ACHN (cell line): ENCODE measurements around the gene ZSWIM3.
A peak's percentile ranks its signal among the peaks of the same experiment; 100 is the strongest.
"Not testable (repeated sequence)": the region's sequence is repeated elsewhere in the genome, so short reads cannot be mapped to it uniquely, and the experiment has no call there.

Experiments
- DNase-seq: peaks from one replicate; pipeline ENCODE4 v3.0.0-alpha.2; 2015
- in situ Hi-C: cut with HindIII; loops from 2 replicates; pipeline ENCODE4 v1.10.0; 2017; ENCODE audit warnings: low sequenced_read_pairs, low pct_ligation_motif_present, low pct_unique_long_range_greater_than_20kb

Gene ZSWIM3

DNA sequence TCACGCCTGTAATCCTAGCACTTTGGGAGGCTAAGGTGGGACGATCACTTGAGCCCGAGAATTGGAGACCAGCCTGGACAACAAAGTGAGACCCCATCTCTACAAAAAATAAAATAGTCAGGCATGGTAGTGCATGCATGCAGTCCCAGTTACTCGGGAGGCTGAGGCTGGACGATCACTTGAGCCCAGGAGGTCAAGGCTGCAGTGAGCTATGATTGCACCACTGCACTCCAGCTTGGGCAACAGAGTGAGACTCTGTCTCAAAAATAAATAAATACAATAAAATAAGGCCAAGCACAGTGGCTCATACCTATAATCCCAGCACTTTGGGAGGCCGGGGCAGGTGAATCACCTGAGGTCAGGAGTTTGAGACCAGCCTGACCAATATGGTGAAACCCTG, 43.9 kb downstream of the ZSWIM3 start:
- DNase-seq, in situ Hi-C loops: not testable (repeated sequence)

DNA sequence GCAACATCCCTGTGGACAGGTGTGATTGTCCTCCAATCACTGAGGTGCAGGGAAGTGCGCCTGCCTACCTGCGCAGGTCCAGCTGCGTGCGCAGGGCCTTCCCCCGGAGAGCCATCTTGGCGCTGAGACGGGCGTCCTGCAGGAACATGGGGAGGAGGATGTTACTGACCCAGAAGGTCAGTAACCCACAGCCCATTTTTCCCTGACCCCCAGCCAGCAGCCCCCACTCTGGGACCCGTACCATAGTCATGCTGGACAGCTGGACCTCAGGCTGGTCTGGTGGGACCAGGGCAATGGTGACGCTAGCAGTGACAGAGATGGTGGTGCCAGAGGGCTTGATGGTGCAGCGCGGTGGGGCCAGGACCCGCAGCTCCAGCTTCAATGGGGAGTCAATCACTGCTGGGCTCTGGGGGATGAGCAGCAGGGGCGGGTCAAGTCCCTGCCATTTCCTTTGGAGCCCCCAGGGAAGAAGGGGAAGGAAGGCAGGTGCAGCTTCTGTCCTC, 44.8 kb downstream of the ZSWIM3 start:
- in situ Hi-C loops, result no loop called here
- DNase-seq, result no peak

DNA sequence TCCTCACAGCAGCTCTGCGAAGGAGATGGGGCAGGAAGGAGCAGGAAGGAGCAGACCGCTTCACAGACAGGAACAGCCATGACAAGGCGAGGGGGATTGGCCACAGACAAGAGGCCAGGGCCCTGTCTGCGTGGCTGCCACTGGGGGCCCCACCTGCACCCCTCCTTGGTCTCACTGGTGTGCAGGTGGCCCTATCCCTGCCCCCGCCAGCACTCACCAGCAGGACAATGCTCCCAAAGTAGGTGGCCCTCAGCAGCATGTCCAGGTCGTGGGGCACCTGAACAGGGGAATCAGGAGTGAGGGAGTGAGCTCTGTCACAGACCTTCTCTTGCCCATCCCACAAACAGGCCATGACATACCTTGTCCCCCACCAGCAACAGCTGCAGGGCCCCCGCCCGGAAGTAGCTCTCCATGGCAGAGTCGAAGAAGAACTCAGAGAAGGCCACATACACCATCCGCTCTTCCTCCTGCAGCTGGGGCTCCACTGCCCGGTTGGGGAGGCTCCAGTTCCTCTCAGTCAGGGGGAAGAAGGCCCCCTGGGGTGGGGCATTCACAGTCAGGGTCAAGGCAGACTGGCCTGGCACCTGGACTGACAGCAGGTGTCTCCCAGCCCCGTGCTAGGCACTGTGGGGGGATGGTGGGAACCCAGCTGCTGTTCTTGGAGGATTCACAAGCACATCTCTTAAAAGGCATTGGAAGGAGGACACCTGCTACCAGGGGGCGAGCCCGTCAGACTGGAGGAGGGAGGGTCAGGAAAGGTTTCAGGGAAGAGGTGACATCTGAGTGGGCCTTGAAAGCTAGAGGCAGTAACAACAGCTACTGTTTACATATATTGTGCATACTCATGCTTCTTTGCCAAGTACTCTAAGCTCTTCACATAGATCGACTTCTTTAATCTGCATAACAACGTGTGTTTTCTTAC, 47.4 kb downstream of the ZSWIM3 start:
- DNase-seq, result no peak
- in situ Hi-C loops, result no loop called here

DNA sequence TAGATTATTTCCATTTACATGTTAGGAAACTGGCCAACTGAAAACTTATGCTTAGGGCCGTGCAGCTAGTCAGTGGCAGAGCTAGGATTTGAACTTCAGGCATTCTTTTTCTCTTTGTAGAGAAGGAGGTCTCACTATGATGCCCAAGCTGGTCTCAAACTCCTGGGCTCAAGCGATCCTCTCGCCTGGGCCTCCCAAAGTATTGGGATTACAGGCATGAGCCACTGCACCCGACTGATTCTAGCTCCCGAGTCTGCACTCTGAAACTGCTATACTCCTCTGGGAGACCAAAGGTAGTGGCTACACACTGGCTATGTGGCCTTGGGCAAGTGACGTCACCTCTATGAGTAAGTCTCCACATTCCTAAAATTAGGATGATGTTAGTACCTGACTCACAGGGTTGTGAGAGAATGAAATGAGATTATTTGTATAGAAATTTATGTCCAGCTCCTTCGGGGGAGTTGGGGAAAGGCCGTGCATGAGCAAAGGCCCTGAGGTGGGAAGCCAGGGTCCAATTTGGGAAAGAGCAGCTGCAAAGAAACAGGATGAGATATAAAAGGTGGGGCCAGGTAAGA, 48.2 kb downstream of the ZSWIM3 start:
- DNase-seq, result peak; percentile 15
- in situ Hi-C loops, result no loop called here

- in situ Hi-C loops, result no loop called here
- no peak for DNase-seq
Observed at GRCh38 chr20:45907219-45907948, 50.0 kb downstream of the ZSWIM3 start.

GRCh38 chr20:45908084-45908483, 50.7 kb downstream of the ZSWIM3 start:
- DNase-seq, result no peak
- in situ Hi-C loops, result no loop called here

DNA sequence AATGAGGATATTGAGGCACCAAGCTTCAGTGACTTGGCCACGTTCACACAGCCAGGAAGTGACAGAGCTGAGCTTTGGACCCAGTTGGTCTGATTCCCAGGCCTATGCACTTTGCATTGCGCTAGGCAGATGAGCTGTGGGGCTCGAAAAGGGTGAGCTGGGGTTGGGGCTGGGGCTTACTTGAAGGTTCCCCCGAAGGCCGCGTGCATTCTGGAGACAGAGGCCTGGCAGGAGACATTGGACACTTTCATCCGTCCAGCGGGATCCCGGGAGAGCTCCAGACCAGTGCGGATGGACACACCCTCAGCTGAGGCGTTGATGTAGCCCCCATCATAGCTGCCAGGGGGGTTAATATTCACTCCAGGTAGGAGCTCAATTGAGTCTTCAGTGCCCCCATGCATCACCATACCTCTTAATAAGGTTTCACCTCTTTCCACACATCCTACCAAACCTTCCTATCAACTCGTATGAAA, 52.0 kb downstream of the ZSWIM3 start:
- no peak for DNase-seq
- in situ Hi-C loops, result no loop called here

DNA sequence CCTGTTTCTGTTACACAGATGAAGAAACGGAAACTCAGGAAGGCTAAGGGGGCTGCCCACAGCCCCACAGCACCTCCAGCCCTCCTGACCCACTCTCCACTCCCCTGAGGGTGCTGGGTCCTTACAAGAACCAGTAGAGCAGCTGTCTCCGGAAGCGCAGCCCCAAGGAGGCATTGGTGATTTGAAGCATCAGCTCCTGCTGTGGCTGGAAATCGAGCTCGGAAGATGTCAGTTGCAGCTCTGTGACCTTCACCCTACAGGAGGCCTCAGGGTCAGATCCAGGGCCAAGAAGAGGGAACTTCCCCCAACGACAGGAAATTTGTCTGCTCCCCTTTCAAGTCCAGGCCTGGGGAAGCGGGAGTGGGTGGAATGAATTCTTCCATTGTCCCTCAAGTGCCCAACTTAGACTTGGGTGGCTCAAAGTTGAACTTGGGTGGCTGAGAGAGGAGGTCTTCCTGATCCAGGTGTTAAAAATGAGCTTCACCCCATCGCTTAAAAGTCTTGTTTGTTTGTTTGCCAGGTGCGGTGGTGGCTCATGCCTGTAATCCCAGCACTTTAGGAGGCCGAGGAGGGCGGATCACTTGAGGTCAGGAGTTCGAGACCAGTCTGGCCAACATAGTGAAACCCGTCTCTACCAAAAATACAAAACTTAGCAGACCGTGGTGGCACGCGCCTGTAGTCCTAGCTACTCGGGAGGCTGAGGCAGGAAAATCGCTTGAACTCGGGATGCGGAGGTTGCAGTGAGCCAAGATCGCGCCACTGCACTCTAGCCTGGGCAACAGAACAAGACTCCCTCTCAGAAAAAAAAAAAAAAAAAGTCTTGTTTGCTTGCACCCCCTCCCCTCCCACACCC, 52.6 kb downstream of the ZSWIM3 start:
- in situ Hi-C loops, result no loop called here
- no peak for DNase-seq

DNA sequence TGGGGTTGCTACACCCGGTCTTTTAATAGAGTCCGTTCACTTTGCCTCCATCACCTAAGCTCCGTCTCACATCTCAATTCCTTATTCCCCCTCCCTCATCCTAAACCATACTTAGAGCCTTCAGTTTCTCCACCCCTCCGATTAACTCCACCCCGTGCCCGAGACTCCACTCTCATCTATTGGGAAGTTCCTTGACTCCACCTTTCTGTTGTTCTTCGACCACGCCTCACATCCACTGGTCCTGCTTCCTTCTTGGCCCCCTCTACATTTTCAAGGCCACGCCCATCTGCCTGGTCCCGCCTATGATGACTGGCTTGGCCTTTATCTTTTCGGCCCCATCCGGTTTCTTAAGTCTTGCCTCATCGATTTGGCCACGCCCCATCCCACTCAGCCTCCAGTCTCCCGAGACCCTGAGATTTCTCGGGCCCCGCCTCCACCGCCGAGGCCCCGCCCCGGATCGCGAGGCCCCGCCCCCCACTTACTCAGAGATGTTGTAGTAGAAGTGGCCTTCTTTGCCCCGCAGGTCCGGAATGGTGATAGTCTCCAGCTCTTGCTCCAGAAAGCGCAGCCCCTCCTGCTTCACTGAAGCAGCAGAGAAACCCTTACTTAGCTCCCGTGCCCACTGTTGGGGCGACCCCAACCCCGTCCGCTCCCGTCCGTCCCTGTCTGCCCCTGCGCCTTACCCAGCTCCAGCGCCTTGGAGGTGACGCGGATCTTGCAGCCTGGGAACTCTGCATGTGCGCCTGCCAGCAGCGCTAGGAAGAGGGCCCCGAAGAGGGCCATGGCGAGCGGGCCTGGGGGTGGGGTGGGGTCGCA, 53.5 kb downstream of the ZSWIM3 start:
- in situ Hi-C loops, result no loop called here
- DNase-seq, result peak; percentile 99

GRCh38 chr20:45911486-45912343, 54.3 kb downstream of the ZSWIM3 start, which contains the start of gene PLTP:
Gene PLTP (minus strand): TSS chr20:45912155. CDS start chr20:45911452, 703 bp downstream.
- in situ Hi-C loops, result no loop called here
- peak; percentile 68 for DNase-seq

DNA sequence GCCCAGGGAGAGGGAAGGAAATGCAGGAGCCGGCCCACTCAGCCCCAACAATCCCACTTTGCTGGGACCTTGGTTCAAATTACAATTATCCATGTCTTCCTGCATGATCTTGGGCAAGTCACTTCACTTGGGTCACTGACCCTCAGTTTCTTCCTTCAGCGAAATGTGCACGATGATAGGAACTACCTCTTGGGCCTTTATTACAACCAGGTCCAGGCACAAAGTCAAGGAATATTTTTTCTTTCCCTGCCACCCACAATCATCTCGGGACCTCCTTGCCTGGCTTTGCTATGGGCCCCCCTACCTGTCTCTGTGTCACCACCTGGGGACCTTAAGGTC, 54.9 kb downstream of the ZSWIM3 start:
- no peak for DNase-seq
- in situ Hi-C loops, result no loop called here

DNA sequence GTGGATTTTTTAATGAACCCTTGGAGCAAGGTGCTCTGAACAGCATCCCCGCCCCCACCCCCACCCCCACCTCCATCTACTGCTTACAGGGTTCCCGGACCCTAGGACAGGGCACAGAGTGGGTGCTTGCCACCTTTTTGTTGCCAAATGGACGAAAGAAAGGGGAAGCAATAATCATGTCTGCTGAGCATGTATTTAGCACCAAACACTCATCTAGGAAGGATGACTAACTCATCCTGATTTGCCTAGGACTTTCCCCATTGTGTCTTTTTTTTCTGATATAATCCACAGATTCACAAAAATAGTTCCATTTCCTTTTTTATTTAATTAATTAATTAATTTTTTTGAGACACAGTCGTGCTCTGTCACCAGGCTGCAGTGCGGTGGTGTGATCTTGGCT, 55.7 kb downstream of the ZSWIM3 start:
- in situ Hi-C loops, result no loop called here

GRCh38 chr20:45917790-45918141, 60.4 kb downstream of the ZSWIM3 start:
- no peak for DNase-seq
- in situ Hi-C loops, result no loop called here

More for the DNA sequence above, 55.7 kb downstream of the ZSWIM3 start:
- DNase-seq, result no peak

DNA sequence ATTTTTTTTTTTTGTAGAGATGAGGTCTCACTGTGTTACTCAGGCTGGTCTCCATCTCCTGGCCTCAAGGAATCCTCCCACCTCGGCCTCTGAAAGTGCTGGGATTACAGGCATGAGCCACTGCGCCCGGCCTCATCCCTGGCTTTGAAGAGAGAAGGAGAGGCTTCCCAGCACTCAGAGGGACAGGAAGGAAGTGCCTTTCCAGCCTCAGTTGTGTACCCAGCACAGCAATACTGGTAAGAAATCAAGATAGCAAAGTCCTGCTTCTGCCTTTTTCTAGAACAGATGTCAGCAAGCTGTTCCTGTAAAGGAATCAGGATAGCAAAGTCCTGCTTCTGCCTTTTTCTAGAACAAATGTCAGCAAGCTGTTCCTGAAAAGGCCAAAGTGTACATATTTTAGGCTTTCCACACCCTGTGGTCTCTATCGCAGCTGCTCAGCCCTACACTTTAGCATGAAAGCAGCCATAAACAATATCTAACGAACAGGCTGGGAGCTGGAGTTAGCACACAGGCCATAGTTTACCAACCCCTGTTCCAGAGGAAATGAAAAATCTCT, 60.8 kb downstream of the ZSWIM3 start:
- DNase-seq, result no peak
- in situ Hi-C loops, result no loop called here

DNA sequence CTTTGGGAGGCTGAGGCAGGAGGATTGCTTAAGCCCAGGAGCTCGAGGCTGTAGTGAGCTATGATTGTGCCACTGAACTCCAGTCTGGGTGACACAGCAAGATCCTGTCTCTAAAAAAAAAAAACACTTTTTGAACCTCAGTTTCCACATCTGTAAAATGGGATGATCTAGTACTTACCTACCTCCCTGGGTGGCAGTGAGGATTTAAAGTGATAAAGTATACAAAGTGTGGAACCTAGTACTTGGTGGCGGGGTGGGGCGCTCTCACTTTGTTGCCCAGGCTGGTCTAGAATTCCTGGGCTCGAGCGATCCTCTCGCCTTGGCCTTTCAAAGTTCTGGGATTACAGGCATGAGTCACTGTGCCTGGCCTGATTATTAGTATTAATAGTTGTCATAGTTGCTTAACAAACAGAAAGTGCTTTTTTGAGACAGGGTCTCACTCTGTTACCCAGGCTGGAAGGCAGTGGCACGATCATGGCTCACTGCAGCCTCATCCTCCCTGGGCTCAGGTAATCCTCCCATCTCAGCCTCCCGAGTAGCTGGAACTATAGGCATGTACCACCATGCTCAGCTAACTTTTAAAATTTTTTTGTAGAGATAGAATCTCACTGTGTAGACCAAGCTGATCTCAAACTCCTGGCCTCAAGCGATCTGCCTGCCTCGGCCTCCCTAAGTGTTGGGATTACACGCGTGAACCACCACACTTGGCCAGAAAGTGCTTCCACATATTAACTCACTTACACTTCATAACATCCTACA, 61.5 kb downstream of the ZSWIM3 start:
- no peak for DNase-seq
- in situ Hi-C loops, result no loop called here
